GM12872 (cell line): ENCODE data around the gene ITGA8.

Experiments
- CTCF ChIP-seq: IDR thresholded peaks from 3 replicates; pipeline ENCODE4 v1.5.1; 2011; ENCODE audit warnings: low read depth, mild to moderate bottlenecking, low read length, moderate library complexity; ENCODE audit not compliant: insufficient read depth

The ITGA8 gene

GRCh38 chr10:15515202-15515601, 204.5 kb downstream of the ITGA8 start:
- TF ChIP-seq CTCF = no peak

- no peak for TF ChIP-seq CTCF
Observed at GRCh38 chr10:15510963-15511362, 208.8 kb downstream of the ITGA8 start.

- no peak for TF ChIP-seq CTCF
Observed at GRCh38 chr10:15505329-15505728, 214.4 kb downstream of the ITGA8 start.

GRCh38 chr10:15504101-15504840, 215.5 kb downstream of the ITGA8 start:
- no peak for TF ChIP-seq CTCF

GRCh38 chr10:15494850-15495506, 224.7 kb downstream of the ITGA8 start:
- no peak for TF ChIP-seq CTCF

GRCh38 chr10:15491856-15492642, 227.7 kb downstream of the ITGA8 start:
- TF ChIP-seq CTCF = no peak

- no peak for TF ChIP-seq CTCF
Observed at GRCh38 chr10:15489431-15489830, 230.3 kb downstream of the ITGA8 start.
